Motor neuron (in vitro differentiated cells): ENCODE data around the gene GABBR2. TPM values are rescaled to one million over a fixed set of nuclear protein-coding genes. Genes with fewer than 3 reads are reported as not detected.

Source experiments
- ATAC-seq, 8 experiments: fragments of 200-7000 bp; cut with Tn5 transposase; replicated peaks in 6 of 8; 2 replicates each; pipeline ENCODE4 v1.8.0; 2021; ENCODE audit warnings: mild to moderate bottlenecking in 8 of 8, moderate library complexity in 8 of 8
- H3K27ac ChIP-seq, 2 donors: fragments of 250-450 bp; sonication (Bioruptor Pico); 2 replicates each; pipeline ENCODE4 v1.9.0; 2021; ENCODE audit warnings: antibody characterized with exemption in 2 of 2, mild to moderate bottlenecking in 2 of 2, moderate library complexity in 1 of 2
- H3K4me1 ChIP-seq, 2 donors: fragments of 250-450 bp; sonication (Bioruptor Pico); replicated peaks in 1 of 2; 2 replicates each; pipeline ENCODE4 v1.6.1; 2021; ENCODE audit warnings: antibody characterized with exemption in 2 of 2, mild to moderate bottlenecking in 2 of 2, moderate library complexity in 1 of 2
- H3K4me3 ChIP-seq, 5 donors: fragments of 250-450 bp; sonication (Bioruptor Pico); 2 replicates each; pipeline ENCODE4 v1.9.0; 2021; ENCODE audit warnings: antibody characterized with exemption in 5 of 5, mild to moderate bottlenecking in 5 of 5, moderate library complexity in 4 of 5
- WGBS, 10 experiments: fragments of 450-650 bp; shearing (Covaris generic); methylation state at CpG; one replicate each; pipeline ENCODE4 v1.0.0; 2022; 5-methylcytosine and 5-hydroxymethylcytosine counted together
- in situ Hi-C, 9 experiments: fragments of 400-800 bp; cut with MboI; loops; one replicate each; pipeline ENCODE4 v1.15.0; 2021; ENCODE audit warnings: low sequenced_read_pairs in 9 of 9, low pct_unique_long_range_greater_than_20kb in 2 of 9; ENCODE audit not compliant: unreplicated experiment in 9 of 9
- total RNA-seq, 8 experiments: library from RNA; unstranded; fragments of 300-600 nt; gene quantifications; 2 replicates each; pipeline versions ENCODE4 v1.2.3 to v1.2.4, GENCODE V29; 2022

The GABBR2 gene
- total RNA-seq, 8 experiments from 2014 or later: 0.07 to 26.0 (median 3.9) TPM

DNA sequence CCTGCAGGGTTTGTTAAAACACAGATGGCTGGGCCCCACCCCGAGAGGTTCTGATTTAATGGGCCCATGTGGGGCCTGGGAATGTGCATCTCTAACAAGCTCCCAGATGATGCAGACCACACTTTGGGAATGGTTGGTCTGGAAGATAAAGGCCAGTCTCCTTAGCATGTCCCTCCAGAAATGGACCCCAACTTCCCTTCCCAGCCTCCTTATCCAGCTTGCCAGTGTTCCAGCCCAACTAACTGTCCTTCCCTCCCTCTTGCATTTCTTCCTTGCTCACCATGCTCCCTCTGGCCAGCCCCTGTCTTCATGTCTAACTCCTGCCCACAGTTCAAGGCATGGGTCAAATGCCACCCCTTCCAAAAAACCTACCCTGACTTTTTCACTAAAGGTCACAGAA is 257.2 kb downstream of the GABBR2 start:
- Histone ChIP-seq H3K4me1 (no peaks in the 10 kb centered on the region), H3K4me3 (no peak overlapping the region), H3K27ac (no peak overlapping the region)
- WGBS, 10 experiments: 60 to 67% methylated on average over 1 of the region's 1 CpG; no CpG with 5 or more reads in 8 of the 10 experiments
- in situ Hi-C loops: no loop called here
- no peak for ATAC-seq

GRCh38 chr9:98450496-98450895 is 258.2 kb downstream of the GABBR2 start:
- in situ Hi-C loops: no loop called here
- ATAC-seq: no peak
- H3K4me3 ChIP-seq: no peak overlapping the region

DNA sequence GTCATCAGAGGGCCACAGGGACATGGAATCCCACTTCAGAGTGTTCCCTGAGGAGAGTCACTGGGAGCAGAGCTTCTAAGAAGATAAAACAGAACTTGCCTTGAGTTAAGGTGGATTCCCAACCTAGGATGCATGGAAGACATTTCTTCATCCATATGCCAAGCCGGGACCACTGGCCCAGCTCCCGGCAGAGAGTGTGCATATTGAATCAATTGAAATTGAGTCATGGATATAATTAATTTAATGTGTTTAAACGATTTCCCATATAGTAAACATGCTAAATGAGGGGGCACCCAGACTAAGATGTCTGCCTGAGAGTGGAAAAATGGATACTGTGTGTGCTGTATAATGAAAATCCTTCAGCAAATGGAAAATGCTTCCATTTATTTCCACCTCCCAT is 258.9 kb downstream of the GABBR2 start:
- in situ Hi-C loops: loop anchor here in 1 of 9 experiments (25.0 kb wide), 1 partner anchor 87 kb away; no protein-coding TSS in a partner anchor
- H3K4me1 ChIP-seq: no peaks in the 10 kb centered on the region
- no peak overlapping the region for H3K4me3 ChIP-seq
- ATAC-seq: no peak
- no peak overlapping the region for H3K27ac ChIP-seq
- 0 to 94% (median 60%) methylated on average over 1 to 3 of the region's 3 CpGs; no CpG with 5 or more reads in 3 of the 10 experiments for WGBS, 10 experiments

More at GRCh38 chr9:98450496-98450895, 258.2 kb downstream of the GABBR2 start:
- WGBS, 10 experiments: 0 to 83% (median 35%) methylated on average over 1 to 2 of the region's 2 CpGs; no CpG with 5 or more reads in 4 of the 10 experiments
- H3K27ac ChIP-seq: no peak overlapping the region
- no peaks in the 10 kb centered on the region for H3K4me1 ChIP-seq

DNA sequence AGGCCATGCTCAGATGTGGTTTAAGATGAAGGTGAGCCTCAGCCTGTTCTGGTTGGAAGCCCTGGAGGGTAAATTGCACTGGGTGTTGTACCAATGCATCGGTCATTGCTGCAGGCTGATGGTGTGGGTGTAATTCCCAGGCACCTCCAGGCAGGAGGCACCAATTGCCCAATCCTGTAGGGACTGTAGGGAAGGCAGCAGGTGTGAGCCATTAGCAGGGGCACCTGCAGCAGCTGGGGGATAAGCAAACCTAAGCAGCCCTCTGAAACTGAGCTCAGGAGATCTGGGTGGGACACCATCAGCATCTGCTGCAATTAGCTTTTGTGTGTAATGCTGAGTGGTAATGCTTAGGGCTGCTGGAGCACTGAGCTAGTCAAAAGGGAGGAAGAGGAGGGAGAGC is 263.2 kb downstream of the GABBR2 start:
- ATAC-seq: no peak
- Histone ChIP-seq H3K4me1 (no peaks in the 10 kb centered on the region), H3K27ac (no peak overlapping the region), H3K4me3 (no peak overlapping the region)
- WGBS, 10 experiments: 33 to 100% (median 83%) methylated on average over 1 of the region's 1 CpG; no CpG with 5 or more reads in 6 of the 10 experiments
- in situ Hi-C loops: loop anchor here in 1 of 9 experiments (25.0 kb wide), 1 partner anchor 92 kb away; no protein-coding TSS in a partner anchor

DNA sequence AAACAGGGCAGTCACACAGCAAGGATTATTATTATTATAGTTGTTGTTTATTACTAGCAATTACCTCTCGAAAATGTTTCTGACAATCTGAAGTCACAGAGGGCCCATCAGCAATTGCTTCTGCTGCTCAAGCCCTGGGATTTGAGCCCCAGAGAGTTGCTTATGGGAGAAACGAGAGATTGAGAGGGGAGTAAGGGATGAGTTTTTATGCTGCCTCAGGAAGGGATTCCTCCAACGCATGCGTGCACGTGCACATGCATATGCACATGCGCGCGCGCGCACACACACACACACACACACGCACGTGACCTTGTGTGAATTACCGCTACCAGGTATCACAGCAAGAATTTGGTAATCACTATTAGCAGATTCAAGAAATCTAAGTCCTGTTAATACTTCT is 264.1 kb downstream of the GABBR2 start:
- H3K4me3 ChIP-seq: no peak overlapping the region
- ATAC-seq: no peak
- no peak overlapping the region for H3K27ac ChIP-seq
- in situ Hi-C loops: loop anchor here in 1 of 9 experiments (25.0 kb wide), 1 partner anchor 93 kb away; no protein-coding TSS in a partner anchor
- H3K4me1 ChIP-seq: no peaks in the 10 kb centered on the region
- whole genome bisulfite sequencing, 10 experiments: 48 to 100% (median 75%) methylated on average over 2 to 13 of the region's 13 CpGs; no CpG with 5 or more reads in 2 of the 10 experiments

DNA sequence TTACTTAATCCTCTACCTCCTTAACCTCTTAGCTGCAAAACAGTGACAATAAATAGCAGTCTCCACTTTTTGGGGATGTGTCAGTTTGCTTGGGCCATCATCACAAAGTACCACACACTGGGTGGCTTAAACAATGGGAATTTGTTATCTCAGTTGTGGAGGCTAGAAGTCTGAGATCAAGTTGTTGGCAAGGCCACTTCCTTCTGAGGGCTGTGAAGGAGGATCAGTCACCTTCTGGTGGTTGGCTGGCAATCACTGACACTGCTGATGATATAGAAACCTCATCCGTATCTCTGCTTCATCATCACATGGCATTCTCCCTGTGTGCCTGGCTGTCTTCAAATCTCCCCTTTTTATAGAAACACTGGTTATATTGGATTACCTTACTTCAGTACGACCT is 266.2 kb downstream of the GABBR2 start:
- no peak overlapping the region for H3K27ac ChIP-seq
- H3K4me1 ChIP-seq: no peaks in the 10 kb centered on the region
- in situ Hi-C loops: loop anchor here in 1 of 9 experiments (25.0 kb wide), 1 partner anchor 95 kb away; no protein-coding TSS in a partner anchor
- 0 to 70% (median 40%) methylated on average over 1 to 2 of the region's 2 CpGs; no CpG with 5 or more reads in 4 of the 10 experiments for WGBS, 10 experiments
- no peak overlapping the region for H3K4me3 ChIP-seq
- ATAC-seq: peak in 1 of 8 experiments; percentile 16

DNA sequence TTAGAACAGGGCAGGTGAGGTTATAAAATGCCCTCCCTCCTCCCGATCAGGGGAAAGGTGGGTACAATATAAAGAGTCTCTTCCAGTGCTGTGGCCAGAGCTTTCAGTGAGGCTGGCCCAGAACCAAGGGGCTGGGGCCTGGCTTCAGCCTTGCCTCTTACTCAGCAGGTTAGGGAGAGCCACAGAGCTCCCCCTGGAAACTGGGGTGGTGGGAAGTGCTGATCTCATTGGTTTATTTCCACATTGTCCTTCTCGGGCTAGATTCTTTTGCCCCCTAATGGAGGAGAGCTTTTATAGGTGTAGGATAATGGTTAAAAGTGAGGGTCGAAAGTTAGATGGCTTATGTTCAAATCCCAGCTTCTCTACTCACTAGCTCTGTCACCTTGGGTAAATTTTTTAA is 266.6 kb downstream of the GABBR2 start:
- in situ Hi-C loops: loop anchor here in 1 of 9 experiments (25.0 kb wide), 1 partner anchor 95 kb away; no protein-coding TSS in a partner anchor
- Histone ChIP-seq H3K4me1 (no peaks in the 10 kb centered on the region), H3K4me3 (no peak overlapping the region), H3K27ac (no peak overlapping the region)
- ATAC-seq: no peak
- 7 to 100% (median 60%) methylated on average over 1 to 3 of the region's 3 CpGs; no CpG with 5 or more reads in 1 of the 10 experiments for WGBS, 10 experiments

DNA sequence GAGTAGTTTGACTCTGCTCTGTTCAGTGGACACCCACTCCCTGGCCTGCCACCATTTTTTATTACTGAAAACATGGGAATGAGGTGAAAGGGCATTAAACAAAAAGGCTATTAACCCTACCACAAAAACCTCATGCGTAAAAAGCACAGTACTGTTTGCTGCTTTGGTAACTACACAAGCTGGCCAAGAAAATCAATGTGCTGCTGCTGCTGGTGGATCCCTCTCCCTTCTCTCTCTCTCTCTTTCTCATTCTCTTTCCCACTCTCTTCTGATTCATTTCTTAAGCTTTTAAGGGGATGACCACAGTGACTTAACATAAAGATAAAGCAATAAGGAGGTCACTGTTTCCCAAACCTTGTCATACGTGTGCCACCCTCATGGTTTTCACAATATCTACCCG is 270.1 kb downstream of the GABBR2 start:
- Histone ChIP-seq H3K4me3 (no peak overlapping the region), H3K4me1 (no peaks in the 10 kb centered on the region), H3K27ac (no peak overlapping the region)
- in situ Hi-C loops: loop anchor here in 1 of 9 experiments (25.0 kb wide), 1 partner anchor 99 kb away; no protein-coding TSS in a partner anchor
- 10 to 100% (median 71%) methylated on average over 1 to 3 of the region's 3 CpGs for WGBS, 10 experiments
- peak in 1 of 8 experiments; percentile 19 for ATAC-seq

GRCh38 chr9:98437458-98438034 is 271.2 kb downstream of the GABBR2 start:
- ATAC-seq: no peak
- 21 to 94% (median 73%) methylated on average over 2 to 3 of the region's 4 CpGs; no CpG with 5 or more reads in 2 of the 10 experiments for WGBS, 10 experiments
- in situ Hi-C loops: loop anchor here in 1 of 9 experiments (25.0 kb wide), 1 partner anchor 100 kb away; no protein-coding TSS in a partner anchor

DNA sequence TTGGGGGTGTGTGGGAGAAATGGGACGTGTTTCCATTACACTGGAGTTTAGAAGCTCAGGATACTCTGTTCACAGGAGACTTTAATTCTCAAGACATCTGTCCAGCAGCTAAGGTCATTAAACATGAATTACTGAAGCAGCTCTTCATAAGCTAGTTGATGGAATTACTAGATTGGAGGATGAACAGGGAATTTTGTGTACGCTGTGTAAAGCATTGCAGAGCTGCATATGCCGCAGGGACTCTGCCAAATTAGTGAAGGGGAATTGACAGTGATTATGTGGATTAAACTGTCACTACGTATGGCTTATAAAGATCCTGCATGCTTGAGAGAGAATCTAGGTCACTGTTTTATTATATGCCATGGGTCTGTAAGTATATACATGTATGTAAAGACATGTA is 275.8 kb downstream of the GABBR2 start:
- in situ Hi-C loops: loop anchor here in 1 of 9 experiments (25.0 kb wide), 1 partner anchor 104 kb away; no protein-coding TSS in a partner anchor
- H3K4me1 ChIP-seq: no peaks in the 10 kb centered on the region
- no peak overlapping the region for H3K27ac ChIP-seq
- H3K4me3 ChIP-seq: no peak overlapping the region
- no peak for ATAC-seq
- WGBS, 10 experiments: 40 to 100% (median 78%) methylated on average over 1 to 4 of the region's 4 CpGs; no CpG with 5 or more reads in 4 of the 10 experiments

More at GRCh38 chr9:98437458-98438034, 271.2 kb downstream of the GABBR2 start:
- Histone ChIP-seq H3K4me3 (no peak overlapping the region), H3K27ac (no peak overlapping the region), H3K4me1 (no peaks in the 10 kb centered on the region)

GRCh38 chr9:98432134-98432533 is 276.6 kb downstream of the GABBR2 start:
- H3K27ac ChIP-seq: no peak overlapping the region
- ATAC-seq: peak in 1 of 8 experiments; percentile 32
- in situ Hi-C loops: loop anchor here in 1 of 9 experiments (25.0 kb wide), 1 partner anchor 105 kb away; no protein-coding TSS in a partner anchor
- H3K4me3 ChIP-seq: no peak overlapping the region
- 10 to 80% (median 64%) methylated on average over 1 to 6 of the region's 6 CpGs; no CpG with 5 or more reads in 2 of the 10 experiments for WGBS, 10 experiments
- H3K4me1 ChIP-seq: no peaks in the 10 kb centered on the region

DNA sequence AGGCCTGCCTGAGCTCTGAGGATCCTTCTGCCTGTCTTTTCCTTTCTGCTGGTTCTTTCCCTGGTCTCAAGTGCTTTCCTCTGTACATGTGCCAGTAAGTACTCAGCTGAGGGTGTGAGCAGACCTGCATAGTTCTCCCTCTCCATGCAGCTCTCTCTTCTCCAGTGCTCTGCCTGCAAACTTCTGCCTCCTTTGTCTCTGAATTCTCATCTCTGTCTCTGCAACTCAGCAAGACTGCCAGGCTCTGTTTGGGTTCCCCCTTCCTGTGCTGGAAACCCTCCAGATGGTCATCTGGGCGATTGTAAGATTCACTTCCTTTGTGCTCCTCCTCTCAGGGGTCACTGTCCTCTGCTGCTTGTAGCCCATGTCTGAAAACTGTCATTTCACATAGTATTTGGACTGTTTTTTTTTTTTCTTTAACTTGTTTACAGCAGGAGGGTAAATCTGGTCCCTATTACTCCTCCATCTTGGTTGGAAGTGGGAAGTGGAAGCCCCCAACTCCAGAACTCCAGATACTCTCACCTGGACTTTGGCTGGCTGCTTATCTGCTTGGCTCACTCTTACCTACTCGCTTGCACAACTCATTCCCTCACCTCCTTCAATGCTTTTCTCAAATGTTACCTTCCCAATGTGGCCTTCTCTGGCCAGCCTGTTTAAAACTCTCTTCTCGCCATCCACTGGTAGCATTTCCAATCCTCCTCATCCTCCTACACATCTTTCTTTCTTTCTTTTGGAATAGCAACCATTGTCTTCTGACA is 278.0 kb downstream of the GABBR2 start:
- in situ Hi-C loops: loop anchor here in 1 of 9 experiments (25.0 kb wide), 1 partner anchor 107 kb away; no protein-coding TSS in a partner anchor
- no peaks in the 10 kb centered on the region for H3K4me1 ChIP-seq
- no peak overlapping the region for H3K27ac ChIP-seq
- no peak overlapping the region for H3K4me3 ChIP-seq
- WGBS, 10 experiments: 40 to 100% (median 63%) methylated on average over 1 to 3 of the region's 3 CpGs
- peak in 2 of 8 experiments; percentile 28 to 47 for ATAC-seq
